IMR-90 (cell line): ENCODE measurements around the gene CDK1. TPM values are rescaled to one million over a fixed set of nuclear protein-coding genes. Genes with fewer than 3 reads are reported as not detected.

Experiments
- ATAC-seq: fragments of 200-7000 bp; cut with Tn5 transposase; 2 replicates; pipeline ENCODE4 v1.9.1; 2020; ENCODE audit warnings: low read depth, mild to moderate bottlenecking, moderate library complexity
- BruUV-seq: library from RNA; stranded (reverse); fragments of 400-500 nt; replicated peaks from 2 replicates; lab custom pipeline; 2021; lab: Mats Ljungman, UMichigan
- CTCF ChIA-PET: fragments of 300-600 bp; formaldehyde crosslinking; extraction: SDS; loops from one replicate; lab custom pipeline; 2021; ENCODE audit warnings: antibody characterized with exemption; lab: Yijun Ruan, JAX
- POLR2A ChIA-PET: fragments of 300-600 bp; sonication (Branson Sonifier 250); formaldehyde crosslinking; loops from one replicate; lab custom pipeline; 2022; ENCODE audit warnings: antibody characterized with exemption; ENCODE audit not compliant: unreplicated experiment; lab: Charles Lee
- DNase-seq: peaks from one replicate; pipeline ENCODE4 v3.0.0; 2013
- H2AFZ ChIP-seq: replicated peaks from 2 replicates; pipeline ENCODE3; 2013; ENCODE audit warnings: low read length, mild to moderate bottlenecking; ENCODE audit not compliant: poor library complexity
- H2AK5ac ChIP-seq: 2 replicates; pipeline ENCODE4 v1.6.1; 2013; ENCODE audit warnings: low read depth, low read length, inconsistent platforms
- H2AK9ac ChIP-seq: replicated peaks from 2 replicates; pipeline ENCODE3; 2013; ENCODE audit warnings: mild to moderate bottlenecking, low read depth, low read length, moderate library complexity; ENCODE audit not compliant: poor library complexity
- H2BK120ac ChIP-seq: 2 replicates; pipeline ENCODE4 v1.6.1; 2013; ENCODE audit warnings: low read depth, low read length, inconsistent platforms
- H2BK15ac ChIP-seq: 3 replicates; pipeline ENCODE4 v1.6.1; 2013; ENCODE audit warnings: low read depth, low read length, inconsistent platforms
- H2BK20ac ChIP-seq: 2 replicates; pipeline ENCODE4 v1.6.1; 2013; ENCODE audit warnings: low read depth, mild to moderate bottlenecking, inconsistent platforms, low read length, moderate library complexity
- H2BK5ac ChIP-seq: 2 replicates; pipeline ENCODE4 v1.6.1; 2013; ENCODE audit warnings: mild to moderate bottlenecking, low read depth, low read length, inconsistent platforms; ENCODE audit not compliant: poor library complexity, severe bottlenecking
- H3K14ac ChIP-seq: replicated peaks from 2 replicates; pipeline ENCODE4 v1.6.1; 2013; ENCODE audit warnings: low read depth, low read length, inconsistent platforms
- H3K18ac ChIP-seq: 2 replicates; pipeline ENCODE4 v1.6.1; 2013; ENCODE audit warnings: low read depth, low read length, control low read depth
- H3K23ac ChIP-seq: 2 replicates; pipeline ENCODE4 v1.6.1; 2013; ENCODE audit warnings: low read depth, low read length, inconsistent platforms
- H3K27ac ChIP-seq: 2 replicates; pipeline ENCODE4 v1.5.1; 2013; ENCODE audit warnings: mild to moderate bottlenecking, control low read depth, low read length; ENCODE audit not compliant: insufficient read depth
- H3K27me3 ChIP-seq: 2 replicates; pipeline ENCODE4 v1.6.1; 2013; ENCODE audit warnings: low read length; ENCODE audit not compliant: control insufficient read depth, insufficient read depth
- H3K36me3 ChIP-seq: 2 replicates; pipeline ENCODE4 v1.6.1; 2013; ENCODE audit warnings: low read length, mixed read lengths; ENCODE audit not compliant: control insufficient read depth, insufficient read depth
- H3K4ac ChIP-seq: 2 replicates; pipeline ENCODE4 v1.6.1; 2013; ENCODE audit warnings: low read depth, low read length, inconsistent platforms
- H3K4me1 ChIP-seq: 2 replicates; pipeline ENCODE4 v1.6.1; 2013; ENCODE audit warnings: low read length, mixed read lengths; ENCODE audit not compliant: control insufficient read depth, insufficient read depth
- H3K4me2 ChIP-seq: 2 replicates; pipeline ENCODE4 v1.6.1; 2013; ENCODE audit warnings: low read depth, mild to moderate bottlenecking, control low read depth, low read length, moderate library complexity
- H3K4me3 ChIP-seq: 2 replicates; pipeline ENCODE4 v1.5.1; 2013; ENCODE audit warnings: low read depth, mild to moderate bottlenecking, control low read depth, low read length, moderate library complexity; ENCODE audit not compliant: insufficient read depth
- H3K56ac ChIP-seq: 2 replicates; pipeline ENCODE4 v1.6.1; 2013; ENCODE audit warnings: low read length, inconsistent platforms; ENCODE audit not compliant: insufficient read depth; ENCODE audit errors: extremely low read depth
- H3K79me1 ChIP-seq, 2 experiments: 2 replicates each; pipeline ENCODE4 v1.6.1; 2013; ENCODE audit warnings: low read length in 2 of 2, inconsistent platforms in 1 of 2, low read depth in 1 of 2
- H3K9ac ChIP-seq: 2 replicates; pipeline ENCODE4 v1.6.1; 2013; ENCODE audit warnings: low read depth, low read length, control low read depth
- H3K9me1 ChIP-seq: 2 replicates; pipeline ENCODE4 v1.6.1; 2013; ENCODE audit warnings: low read length, inconsistent platforms; ENCODE audit not compliant: insufficient read depth
- H3K9me3 ChIP-seq: 2 replicates; pipeline ENCODE4 v1.6.1; 2013; ENCODE audit warnings: low read length; ENCODE audit not compliant: control insufficient read depth, insufficient read depth
- H4K20me1 ChIP-seq: 2 replicates; pipeline ENCODE4 v1.6.1; 2013; ENCODE audit warnings: low read length, inconsistent platforms; ENCODE audit not compliant: insufficient read depth
- H4K5ac ChIP-seq: 2 replicates; pipeline ENCODE4 v1.6.1; 2013; ENCODE audit warnings: mild to moderate bottlenecking, low read depth, low read length, control low read depth
- H4K8ac ChIP-seq, 2 experiments: 2 replicates each; pipeline ENCODE4 v1.6.1; 2013; ENCODE audit warnings: low read depth in 2 of 2, low read length in 2 of 2, control low read depth in 1 of 2, inconsistent platforms in 1 of 2
- H4K91ac ChIP-seq: 2 replicates; pipeline ENCODE4 v1.6.1; 2013; ENCODE audit warnings: low read depth, low read length, inconsistent platforms; ENCODE audit not compliant: insufficient read depth
- BHLHE40 ChIP-seq: fragments of 150-350 bp; IDR thresholded peaks from 2 replicates; pipeline ENCODE4 v1.6.1; 2016; ENCODE audit warnings: mild to moderate bottlenecking, low read depth, low read length
- CEBPB ChIP-seq: IDR thresholded peaks from 2 replicates; pipeline ENCODE4 v1.6.1; 2012; ENCODE audit warnings: low read depth, low read length, improper control_type of control experiment
- CHD1 ChIP-seq: IDR thresholded peaks from 2 replicates; pipeline ENCODE4 v1.6.1; 2012; ENCODE audit warnings: low read depth, low read length, improper control_type of control experiment
- FOS ChIP-seq: fragments of 150-350 bp; IDR thresholded peaks from 2 replicates; pipeline ENCODE4 v1.6.1; 2016; ENCODE audit warnings: low read depth, low read length
- MXI1 ChIP-seq: IDR thresholded peaks from 2 replicates; pipeline ENCODE4 v1.6.1; 2012; ENCODE audit warnings: low read depth, mild to moderate bottlenecking, low read length, moderate library complexity, borderline replicate concordance
- NFE2L2 ChIP-seq: fragments of 150-350 bp; IDR thresholded peaks from 2 replicates; pipeline ENCODE4 v1.6.1; 2016; ENCODE audit warnings: low read depth, mild to moderate bottlenecking, low read length
- RCOR1 ChIP-seq: IDR thresholded peaks from 2 replicates; pipeline ENCODE4 v1.6.1; 2012; ENCODE audit warnings: mild to moderate bottlenecking, low read length, improper control_type of control experiment; ENCODE audit not compliant: insufficient replicate concordance
- RFX5 ChIP-seq: IDR thresholded peaks from 2 replicates; pipeline ENCODE4 v1.8.0; 2012; ENCODE audit warnings: low read depth, mild to moderate bottlenecking, low read length, moderate library complexity
- SMC3 ChIP-seq: fragments of 150-350 bp; IDR thresholded peaks from 2 replicates; pipeline ENCODE4 v1.6.1; 2016; ENCODE audit warnings: low read depth, mild to moderate bottlenecking, antibody characterized with exemption, low read length, moderate library complexity
- WGBS, 2 experiments: methylation state at CpG; one replicate each; pipeline versions ENCODE4 v1.1.5 to v1.1.7; 2013; ENCODE audit warnings: missing lambda C conversion rate in 2 of 2; ENCODE audit not compliant: insufficient read length in 1 of 2; ENCODE audit errors: extremely low coverage in 2 of 2; 5-methylcytosine and 5-hydroxymethylcytosine counted together
- dilution Hi-C: fragments of 300-500 bp; cut with HindIII; formaldehyde crosslinking; loops from one replicate; pipeline ENCODE4 v1.14.3; 2018; ENCODE audit warnings: low sequenced_read_pairs; ENCODE audit not compliant: unreplicated experiment
- in situ Hi-C: fragments of 300-500 bp; cut with MboI; formaldehyde crosslinking; loops from 3 replicates; pipeline ENCODE4 v1.14.3; 2019; ENCODE audit warnings: low sequenced_read_pairs, inconsistent platforms, mixed read lengths
- intact Hi-C: fragments of 100-400 bp; cut with micrococcal nuclease; formaldehyde crosslinking; loops from 2 replicates; pipeline ENCODE4 v1.10.0; 2022
- polyA plus RNA-seq, 3 experiments: library from polyadenylated mRNA; depleted of rRNA; stranded (reverse); fragments of >200 nt; gene quantifications; 2 replicates each; pipeline ENCODE4 v1.2.3, GENCODE V29; 2012; ENCODE audit warnings: low replicate concordance in 1 of 3
- total RNA-seq: library from RNA; depleted of rRNA; stranded (reverse); fragments of >200 nt; gene quantifications from 2 replicates; pipeline ENCODE4 v1.2.3, GENCODE V29; 2012
- TF ChIP-seq, protein P1 (sequence below): conservative IDR thresholded peaks from 2 replicates; pipeline ENCODE4 v1.5.1; 2012; ENCODE audit warnings: mild to moderate bottlenecking, low read depth, low read length, improper control_type of control experiment
- TF ChIP-seq, protein P2 (sequence below): fragments of 150-350 bp; IDR thresholded peaks from 2 replicates; pipeline ENCODE4 v1.6.1; 2016; ENCODE audit warnings: low read depth, mild to moderate bottlenecking, low read length, moderate library complexity, borderline replicate concordance

The CDK1 gene
- total and polyA plus RNA-seq, 2 of the 4 experiments (the other 2 are of a cell fraction), result 21.9 to 28.1 TPM

DNA sequence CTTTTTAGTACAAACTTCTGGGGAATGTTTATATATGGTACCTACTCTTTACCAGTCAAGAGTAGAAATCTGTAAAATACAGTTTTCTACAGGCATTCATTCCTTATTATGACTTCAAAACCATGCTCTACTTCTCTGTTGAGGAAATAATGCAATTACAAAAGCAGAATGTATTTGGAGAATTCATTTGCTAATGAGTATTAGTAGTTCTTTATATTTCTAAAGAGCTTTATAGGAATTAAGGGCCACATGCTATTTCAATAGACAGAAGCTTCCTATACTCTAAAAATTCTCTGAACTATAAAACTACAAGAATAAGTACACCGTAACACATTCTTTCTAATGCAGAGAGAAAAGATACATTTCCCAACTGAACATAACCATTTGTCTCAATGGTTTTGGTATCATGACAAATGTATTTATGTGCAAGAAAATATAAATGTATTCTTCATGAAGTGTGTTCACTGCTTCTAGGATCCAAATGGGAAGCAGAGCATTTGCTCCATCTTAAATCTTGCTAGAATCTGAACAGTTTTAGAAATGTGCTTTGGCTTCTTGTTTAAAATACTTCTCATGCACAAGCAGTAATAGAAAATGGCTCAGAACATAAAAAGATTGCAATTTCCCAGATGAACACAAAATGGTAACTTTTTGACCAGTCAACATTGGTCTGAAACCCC is 21.8 kb downstream of the CDK1 start:
- intact Hi-C loops, result loop anchor here (10.0 kb wide), 1 partner anchor 1465 kb away; the partner anchor contains the start of gene RTKN2
- peak overlapping the region; percentile 1; the same call in 1 of the 2 replicates for H2BK20ac ChIP-seq
- dilution Hi-C loops, result no loop called here

More for the DNA sequence above, 21.8 kb downstream of the CDK1 start:
- TF ChIP-seq, protein P1, sequence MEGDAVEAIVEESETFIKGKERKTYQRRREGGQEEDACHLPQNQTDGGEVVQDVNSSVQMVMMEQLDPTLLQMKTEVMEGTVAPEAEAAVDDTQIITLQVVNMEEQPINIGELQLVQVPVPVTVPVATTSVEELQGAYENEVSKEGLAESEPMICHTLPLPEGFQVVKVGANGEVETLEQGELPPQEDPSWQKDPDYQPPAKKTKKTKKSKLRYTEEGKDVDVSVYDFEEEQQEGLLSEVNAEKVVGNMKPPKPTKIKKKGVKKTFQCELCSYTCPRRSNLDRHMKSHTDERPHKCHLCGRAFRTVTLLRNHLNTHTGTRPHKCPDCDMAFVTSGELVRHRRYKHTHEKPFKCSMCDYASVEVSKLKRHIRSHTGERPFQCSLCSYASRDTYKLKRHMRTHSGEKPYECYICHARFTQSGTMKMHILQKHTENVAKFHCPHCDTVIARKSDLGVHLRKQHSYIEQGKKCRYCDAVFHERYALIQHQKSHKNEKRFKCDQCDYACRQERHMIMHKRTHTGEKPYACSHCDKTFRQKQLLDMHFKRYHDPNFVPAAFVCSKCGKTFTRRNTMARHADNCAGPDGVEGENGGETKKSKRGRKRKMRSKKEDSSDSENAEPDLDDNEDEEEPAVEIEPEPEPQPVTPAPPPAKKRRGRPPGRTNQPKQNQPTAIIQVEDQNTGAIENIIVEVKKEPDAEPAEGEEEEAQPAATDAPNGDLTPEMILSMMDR, result no peak
- no peak for TF ChIP-seq MXI1
- TF ChIP-seq SMC3, result no peak
- no peak for TF ChIP-seq BHLHE40
- no peak for TF ChIP-seq RFX5
- TF ChIP-seq, protein P2, sequence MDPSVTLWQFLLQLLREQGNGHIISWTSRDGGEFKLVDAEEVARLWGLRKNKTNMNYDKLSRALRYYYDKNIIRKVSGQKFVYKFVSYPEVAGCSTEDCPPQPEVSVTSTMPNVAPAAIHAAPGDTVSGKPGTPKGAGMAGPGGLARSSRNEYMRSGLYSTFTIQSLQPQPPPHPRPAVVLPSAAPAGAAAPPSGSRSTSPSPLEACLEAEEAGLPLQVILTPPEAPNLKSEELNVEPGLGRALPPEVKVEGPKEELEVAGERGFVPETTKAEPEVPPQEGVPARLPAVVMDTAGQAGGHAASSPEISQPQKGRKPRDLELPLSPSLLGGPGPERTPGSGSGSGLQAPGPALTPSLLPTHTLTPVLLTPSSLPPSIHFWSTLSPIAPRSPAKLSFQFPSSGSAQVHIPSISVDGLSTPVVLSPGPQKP, result no peak
- no peak for TF ChIP-seq NFE2L2
- no peak for TF ChIP-seq FOS
- no peak for TF ChIP-seq CEBPB
- no peak for TF ChIP-seq CHD1
- TF ChIP-seq RCOR1, result no peak
- no peak overlapping the region for H4K5ac ChIP-seq
- H3K14ac ChIP-seq, result no peak overlapping the region
- no CpG with 5 or more reads among the region's 1 CpG for WGBS, 2 experiments
- no peak overlapping the region for H2AK5ac ChIP-seq
- no peak overlapping the region for H3K9ac ChIP-seq
- no peak overlapping the region for H2AK9ac ChIP-seq
- no peak overlapping the region for H3K23ac ChIP-seq
- POLR2A ChIA-PET, result no interaction called here
- DNase-seq, result no peak
- H2BK5ac ChIP-seq, result no peak overlapping the region
- peak overlapping the region in 1 of 2 experiments; percentile 20; a peak in 1 of 4 replicates for H4K8ac ChIP-seq
- H3K9me3 ChIP-seq, result no peaks in the 10 kb centered on the region
- no peaks in the 10 kb centered on the region for H4K20me1 ChIP-seq
- in situ Hi-C loops, result loop anchor here (25.0 kb wide), 2 partner anchors 1237 to 1437 kb away; no protein-coding TSS in a partner anchor
- no peak overlapping the region for H3K18ac ChIP-seq
- H3K27me3 ChIP-seq, result no peaks in the 10 kb centered on the region
- H3K4me2 ChIP-seq, result no peak overlapping the region
- peaks cover 3% of the 10 kb centered on the region; the same call in 1 of the 2 replicates for H3K4me1 ChIP-seq
- no peaks in the 10 kb centered on the region for H3K36me3 ChIP-seq
- no peak for ATAC-seq
- CTCF ChIA-PET, result interaction anchor here (1.4 kb wide), 1 partner anchor 9 kb away, joined by 4 read pairs; no protein-coding TSS in a partner anchor
- H3K27ac ChIP-seq, result no peak overlapping the region
- H3K79me1 ChIP-seq, result peaks cover 8 to 18% of the 10 kb centered on the region in 2 experiments; a peak in 3 of 4 replicates
- H3K4ac ChIP-seq, result no peak overlapping the region
- H3K4me3 ChIP-seq, result no peak overlapping the region
- H2BK15ac ChIP-seq, result no peak overlapping the region
- no peak overlapping the region for H4K91ac ChIP-seq
- H3K56ac ChIP-seq, result no peak overlapping the region
- peak overlapping the region; percentile 42; the same call in 1 of the 2 replicates for H2BK120ac ChIP-seq
- H2AFZ ChIP-seq, result no peak overlapping the region
- BruUV-seq, result no TSS peak
- H3K9me1 ChIP-seq, result 0 out of 2 replicates have a peak, but pooled peaks cover 3% of the 10 kb centered on the region
